Endothelial cell of umbilical vein (primary cell): ENCODE measurements around the gene ARL5B. TPM values are rescaled to one million over a fixed set of nuclear protein-coding genes. Genes with fewer than 3 reads are reported as not detected.
"Not testable (repeated sequence)": the region's sequence is repeated elsewhere in the genome, so short reads cannot be mapped to it uniquely, and the experiment has no call there.

Experiments
- BruUV-seq: library from RNA; stranded (reverse); fragments of 400-500 nt; replicated peaks from 2 replicates; lab custom pipeline; 2021; lab: Mats Ljungman, UMichigan
- CTCF ChIA-PET: fragments of 300-600, 350-600 bp; sonication (Branson Sonifier 250); formaldehyde crosslinking; loops from one replicate; lab custom pipeline; 2021; ENCODE audit warnings: antibody characterized with exemption, inconsistent platforms; lab: Charles Lee
- POLR2A ChIA-PET: fragments of 300-600, 350-600 bp; sonication (Branson Sonifier 250); formaldehyde crosslinking; loops from one replicate; lab custom pipeline; 2021; ENCODE audit warnings: antibody characterized with exemption, inconsistent platforms; lab: Charles Lee
- DNase-seq: peaks from one replicate; pipeline ENCODE4 v3.0.0-alpha.2; 2011; ENCODE audit warnings: low read depth, low spot score
- FAIRE-seq: peaks from 2 replicates; lab custom pipeline; 2011; peaks lifted over from hg19 to GRCh38; lab: Jason Lieb, UNC
- H2AFZ ChIP-seq: 2 replicates; pipeline ENCODE4 v1.6.0; 2012; ENCODE audit warnings: low read depth, low read length, control low read depth, inconsistent platforms
- H3K27ac ChIP-seq: 2 replicates; pipeline ENCODE4 v1.5.1; 2011; ENCODE audit warnings: low read depth, mild to moderate bottlenecking, control low read depth, low read length, moderate library complexity; ENCODE audit not compliant: insufficient read depth
- H3K27me3 ChIP-seq, 2 experiments: 2 replicates each; pipeline versions ENCODE4 v1.6.0 to v1.6.1; 2011; ENCODE audit warnings: low read length in 2 of 2, mixed read lengths in 1 of 2; ENCODE audit not compliant: control insufficient read depth in 2 of 2, insufficient read depth in 2 of 2
- H3K36me3 ChIP-seq, 2 experiments: 2 replicates in 1 of 2; 3 replicates in 1 of 2; pipeline ENCODE4 v1.5.1; 2011; ENCODE audit warnings: low read length in 2 of 2, mild to moderate bottlenecking in 1 of 2, moderate library complexity in 1 of 2; ENCODE audit not compliant: control insufficient read depth in 2 of 2, insufficient read depth in 2 of 2; ENCODE audit errors: extremely low read depth in 1 of 2
- H3K4me1 ChIP-seq: 3 replicates; pipeline ENCODE4 v1.5.1; 2011; ENCODE audit warnings: mild to moderate bottlenecking, low read length; ENCODE audit not compliant: control insufficient read depth, insufficient read depth; ENCODE audit errors: extremely low read depth
- H3K4me2 ChIP-seq: 2 replicates; pipeline ENCODE4 v1.6.1; 2011; ENCODE audit warnings: low read length, control low read depth, mixed read lengths; ENCODE audit not compliant: insufficient read depth
- H3K4me3 ChIP-seq, 3 experiments: fragments of 200-600 bp in 1 of 3; sonication (generic), shearing (Covaris generic) in 1 of 3; replicated peaks in 1 of 3; 2 replicates each; pipeline ENCODE4 v1.5.1; 2011 to 2016; ENCODE audit warnings: control low read depth in 3 of 3, low read length in 3 of 3, mild to moderate bottlenecking in 2 of 3, inconsistent platforms in 1 of 3, low read depth in 1 of 3, moderate library complexity in 1 of 3; ENCODE audit not compliant: insufficient read depth in 1 of 3
- H3K79me2 ChIP-seq: 2 replicates; pipeline ENCODE4 v1.6.0; 2012; ENCODE audit warnings: low read length, inconsistent platforms; ENCODE audit not compliant: control insufficient read depth, insufficient read depth
- H3K9ac ChIP-seq: replicated peaks from 2 replicates; pipeline ENCODE3; 2011; ENCODE audit warnings: low read length, control low read depth; ENCODE audit not compliant: insufficient read depth; ENCODE audit errors: extremely low read depth
- H3K9me1 ChIP-seq: replicated peaks from 3 replicates; pipeline ENCODE4 v1.6.0; 2011; ENCODE audit warnings: mild to moderate bottlenecking, low read length; ENCODE audit not compliant: control insufficient read depth, insufficient read depth; ENCODE audit errors: extremely low read depth
- H3K9me3 ChIP-seq: replicated peaks from 2 replicates; pipeline ENCODE4 v1.5.1; 2012; ENCODE audit warnings: low read length, inconsistent platforms; ENCODE audit not compliant: control insufficient read depth, insufficient read depth
- H4K20me1 ChIP-seq: replicated peaks from 2 replicates; pipeline ENCODE3; 2011; ENCODE audit warnings: mild to moderate bottlenecking, low read length; ENCODE audit not compliant: control insufficient read depth, insufficient read depth; ENCODE audit errors: extremely low read depth
- POLR2A ChIP-seq: IDR thresholded peaks from 2 replicates; pipeline ENCODE4 v1.6.1; 2012; ENCODE audit warnings: low read depth, mild to moderate bottlenecking, control low read depth, low read length
- dilution Hi-C: fragments of 300-500 bp; cut with MboI; formaldehyde crosslinking; loops from one replicate; pipeline ENCODE4 v1.15.0; 2019; ENCODE audit warnings: low sequenced_read_pairs; ENCODE audit not compliant: extremely low pct_ligation_motif_present
- intact Hi-C: fragments of 100-400 bp; cut with micrococcal nuclease; formaldehyde crosslinking; loops from one replicate; pipeline ENCODE4 v1.10.0; 2022
- polyA plus RNA-seq, 4 experiments: library from polyadenylated mRNA; depleted of rRNA in 3 of 4; stranded (reverse) in 3 of 4; unstranded in 1 of 4; fragments of >200 nt; gene quantifications; 2 replicates each; pipeline versions ENCODE4 v1.2.1 to v1.2.3, GENCODE V29; 2011 to 2012; ENCODE audit warnings: missing spikeins in 1 of 4
- total RNA-seq: library from RNA; stranded (reverse); gene quantifications from 2 replicates; pipeline ENCODE4 v1.2.3, GENCODE V29; 2021

The ARL5B gene
- total and polyA plus RNA-seq, 2 donors (not counting 3 experiments of a cell fraction or from before 2014, with no cell fraction given) = 5.1 to 19.1 TPM

DNA sequence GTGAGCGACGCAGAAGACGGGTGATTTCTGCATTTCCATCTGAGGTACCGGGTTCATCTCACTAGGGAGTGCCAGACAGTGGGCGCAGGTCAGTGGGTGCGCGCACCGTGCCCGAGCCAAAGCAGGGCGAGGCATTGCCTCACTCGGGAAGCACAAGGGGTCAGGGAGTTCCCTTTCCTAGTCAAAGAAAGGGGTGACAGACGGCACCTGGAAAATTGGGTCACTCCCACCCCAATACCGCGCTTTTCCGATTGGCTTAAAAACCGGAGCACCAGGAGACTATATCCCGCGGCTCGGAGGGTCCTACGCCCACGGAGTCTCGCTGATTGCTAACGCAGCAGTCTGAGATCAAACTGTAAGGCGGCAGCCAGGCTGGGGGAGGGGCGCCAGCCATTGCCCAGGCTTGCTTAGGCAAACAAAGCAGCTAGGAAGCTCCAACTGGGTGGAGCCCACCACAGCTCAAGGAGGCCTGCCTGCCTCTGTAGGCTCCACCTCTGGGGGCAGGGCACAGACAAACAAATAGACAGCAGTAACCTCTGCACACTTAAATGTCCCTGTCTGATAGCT, 31.7 kb upstream of the ARL5B start:
- Histone ChIP-seq H2AFZ (peak overlapping the region; percentile 89), H3K4me3 (peak overlapping the region; percentile 51 to 61 (median 52)), H3K4me2 (peak overlapping the region; percentile 84), H3K9ac (peak overlapping the region; percentile 61), H3K27ac (peak overlapping the region; percentile 60)
- peak; percentile 67 for DNase-seq
- TSS peak; percentile 87 for BruUV-seq
- H3K27me3 ChIP-seq, FAIRE-seq, H3K36me3 ChIP-seq, dilution Hi-C loops, H3K9me3 ChIP-seq, H3K79me2 ChIP-seq, H3K9me1 ChIP-seq, CTCF ChIA-PET, H3K4me1 ChIP-seq, H4K20me1 ChIP-seq: not testable (repeated sequence)
- POLR2A ChIA-PET = interaction anchor here (0.7 kb wide), 1 partner anchor 11 kb away, joined by 5 read pairs; no protein-coding TSS in a partner anchor
- intact Hi-C loops = loop anchor here (2.0 kb wide), 1 partner anchor 31 kb away; the partner anchor contains the start of gene ARL5B
- peak; percentile 22 for TF ChIP-seq POLR2A

DNA sequence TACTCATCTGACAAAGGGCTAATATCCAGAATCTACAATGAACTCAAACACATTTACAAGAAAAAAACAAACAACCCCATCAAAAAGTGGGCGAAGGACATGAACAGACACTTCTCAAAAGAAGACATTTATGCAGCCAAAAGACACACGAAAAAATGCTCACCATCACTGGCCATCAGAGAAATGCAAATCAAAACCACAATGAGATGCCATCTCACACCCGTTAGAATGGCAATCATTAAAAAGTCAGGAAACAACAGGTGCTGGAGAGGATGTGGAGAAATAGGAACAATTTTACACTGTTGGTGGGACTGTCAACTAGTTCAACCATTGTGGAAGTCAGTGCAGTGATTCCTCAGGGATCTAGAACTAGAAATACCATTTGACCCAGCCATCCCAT, 26.7 kb upstream of the ARL5B start:
- dilution Hi-C loops, FAIRE-seq: not testable (repeated sequence)

More for the DNA sequence above, 26.7 kb upstream of the ARL5B start:
- H3K9me1 ChIP-seq, BruUV-seq, H3K4me3 ChIP-seq, H3K4me1 ChIP-seq, POLR2A ChIA-PET, H3K27ac ChIP-seq, DNase-seq, H3K9me3 ChIP-seq, H3K27me3 ChIP-seq, H3K4me2 ChIP-seq, H4K20me1 ChIP-seq, H3K79me2 ChIP-seq, CTCF ChIA-PET, H3K36me3 ChIP-seq, H3K9ac ChIP-seq, intact Hi-C loops, H2AFZ ChIP-seq: not testable (repeated sequence)
